Gastrocnemius medialis (tissue), 4 donors: ENCODE data around the gene ZNF580.

Source experiments
- CTCF ChIP-seq, 5 experiments: fragments of 450-650 bp in 3 of 5; fragments of 200-600 bp in 2 of 5; sonication (generic) in 2 of 5; IDR thresholded peaks in 4 of 5; conservative IDR thresholded peaks in 1 of 5; 1 replicate in 4 of 5; 2 replicates in 1 of 5; pipeline ENCODE4 v1.5.1; 2016 to 2019; ENCODE audit warnings: antibody characterized with exemption in 5 of 5, mild to moderate bottlenecking in 3 of 5, moderate library complexity in 3 of 5
- POLR2A ChIP-seq, 2 donors: fragments of 450-650 bp; IDR thresholded peaks; one replicate each; pipeline ENCODE4 v1.6.1; 2017; ENCODE audit warnings: antibody characterized with exemption in 2 of 2, mild to moderate bottlenecking in 2 of 2, moderate library complexity in 2 of 2

GRCh38 chr19:55685776-55686175 is 45.0 kb downstream of the ZNF580 start:
- TF ChIP-seq CTCF (IDR thresholded peaks at IDR 0.05 in 4 of 5, conservative IDR thresholded peaks at IDR 0.05 in 1 of 5) = no peak
- TF ChIP-seq POLR2A (IDR thresholded peaks at IDR 0.05) = no peak
